ENCODE results near the gene USP32.

- TF ChIP-seq, protein P1, sequence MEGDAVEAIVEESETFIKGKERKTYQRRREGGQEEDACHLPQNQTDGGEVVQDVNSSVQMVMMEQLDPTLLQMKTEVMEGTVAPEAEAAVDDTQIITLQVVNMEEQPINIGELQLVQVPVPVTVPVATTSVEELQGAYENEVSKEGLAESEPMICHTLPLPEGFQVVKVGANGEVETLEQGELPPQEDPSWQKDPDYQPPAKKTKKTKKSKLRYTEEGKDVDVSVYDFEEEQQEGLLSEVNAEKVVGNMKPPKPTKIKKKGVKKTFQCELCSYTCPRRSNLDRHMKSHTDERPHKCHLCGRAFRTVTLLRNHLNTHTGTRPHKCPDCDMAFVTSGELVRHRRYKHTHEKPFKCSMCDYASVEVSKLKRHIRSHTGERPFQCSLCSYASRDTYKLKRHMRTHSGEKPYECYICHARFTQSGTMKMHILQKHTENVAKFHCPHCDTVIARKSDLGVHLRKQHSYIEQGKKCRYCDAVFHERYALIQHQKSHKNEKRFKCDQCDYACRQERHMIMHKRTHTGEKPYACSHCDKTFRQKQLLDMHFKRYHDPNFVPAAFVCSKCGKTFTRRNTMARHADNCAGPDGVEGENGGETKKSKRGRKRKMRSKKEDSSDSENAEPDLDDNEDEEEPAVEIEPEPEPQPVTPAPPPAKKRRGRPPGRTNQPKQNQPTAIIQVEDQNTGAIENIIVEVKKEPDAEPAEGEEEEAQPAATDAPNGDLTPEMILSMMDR (conservative IDR thresholded peaks at IDR 0.05; ENCODE audit: low read length): no peak
- no peak for TF ChIP-seq EZH2phosphoT487 (IDR thresholded peaks at IDR 0.05; ENCODE audit: borderline replicate concordance)
Observed at GRCh38 chr17:60358606-60359225, 33.2 kb downstream of the USP32 start.

All from Loucy (cell line).